Measurements from ENCODE around the gene CDKAL1. TPM values are rescaled to one million over a fixed set of nuclear protein-coding genes. Genes with fewer than 3 reads are reported as not detected.

The CDKAL1 gene
- total and polyA plus RNA-seq, 2 of the 8 experiments (the other 6 are each of a cell fraction or from before 2014, with no cell fraction given): 8.4 to 24.6 TPM

GRCh38 chr6:21034345-21034744 lies 500.1 kb downstream of the CDKAL1 start:
- ChIA-PET POLR2A (ENCODE audit: partially characterized antibody) (no interaction called here), CTCF (ENCODE audit: partially characterized antibody) (no interaction called here)
- H3K27me3 ChIP-seq (replicated peaks in 1 of 4; ENCODE audit: control insufficient read depth in 3 of 4, extremely low read depth in 1 of 4, insufficient read depth in 3 of 4, low read length in 3 of 4): no peaks in the 10 kb centered on the region
- H3K4ac ChIP-seq (replicated peaks; ENCODE audit: insufficient read length, low read depth, low read length): no peak overlapping the region
- H4K20me1 ChIP-seq (replicated peaks in 1 of 2; ENCODE audit: control insufficient read depth in 1 of 2, insufficient read depth in 2 of 2, low read length in 2 of 2): no peaks in the 10 kb centered on the region
- H3K4me1 ChIP-seq (replicated peaks in 1 of 4; ENCODE audit: control insufficient read depth in 3 of 4, insufficient read depth in 4 of 4, low read length in 3 of 4): no peaks in the 10 kb centered on the region
- no peak overlapping the region for H2BK20ac ChIP-seq (ENCODE audit: low read length)
- H4K5ac ChIP-seq (ENCODE audit: insufficient read length, low read depth, low read length): no peak overlapping the region
- no peak overlapping the region for H3K56ac ChIP-seq (replicated peaks; ENCODE audit: insufficient read length, low read depth, low read length)
- no peak overlapping the region for H4K91ac ChIP-seq (replicated peaks; ENCODE audit: insufficient read length, low read length)
- H2AFZ ChIP-seq (ENCODE audit: low read length): no peak overlapping the region
- 72% methylated on average over 3 of the region's 3 CpGs; no CpG with 5 or more reads in 1 of the 2 experiments for WGBS, 2 experiments (ENCODE audit: extremely low coverage in 1 of 2, insufficient coverage in 1 of 2, insufficient read length in 1 of 2, insufficient replicate concordance in 2 of 2, low coverage in 1 of 2, low lambda C conversion rate in 2 of 2, missing lambda C conversion rate in 1 of 2)
- H2BK12ac ChIP-seq (ENCODE audit: low read depth, low read length): no peak overlapping the region
- no peaks in the 10 kb centered on the region for H3K9me3 ChIP-seq (ENCODE audit: insufficient read depth in 2 of 2, low read depth in 1 of 2, low read length in 1 of 2)
- no peak overlapping the region for H3K9ac ChIP-seq (replicated peaks in 1 of 4; ENCODE audit: extremely low read depth in 1 of 4, low read depth in 3 of 4, low read length in 3 of 4)
- H3K4me2 ChIP-seq (ENCODE audit: insufficient read depth in 1 of 2, low read depth in 2 of 2, low read length in 2 of 2): no peak overlapping the region
- H2BK120ac ChIP-seq (replicated peaks; ENCODE audit: low read depth, low read length): no peak overlapping the region
- no peak overlapping the region for H3K18ac ChIP-seq (ENCODE audit: extremely low read depth, low read length)
- no peak overlapping the region for H2AK5ac ChIP-seq (ENCODE audit: low read depth, low read length)
- no peak overlapping the region for H4K8ac ChIP-seq (ENCODE audit: extremely low read depth, insufficient read depth, low read length)
- H3K36me3 ChIP-seq (ENCODE audit: control insufficient read depth in 2 of 4, insufficient read depth in 4 of 4, low read length in 3 of 4): no peaks in the 10 kb centered on the region
- no peak overlapping the region for H3K4me3 ChIP-seq (ENCODE audit: extremely low read depth in 1 of 4, insufficient read depth in 2 of 4, low read depth in 3 of 4, low read length in 4 of 4)
- no peak overlapping the region for H3K27ac ChIP-seq (ENCODE audit: low read depth, low read length)
- DNase-seq (ENCODE audit: low read depth in 1 of 2, low spot score in 2 of 2): no peak
- FAIRE-seq: no peak
- H3K14ac ChIP-seq (ENCODE audit: insufficient read length): no peak overlapping the region
- no peak overlapping the region for H2BK15ac ChIP-seq (ENCODE audit: low read length)
- H3K79me2 ChIP-seq (ENCODE audit: control insufficient read depth in 1 of 2, insufficient read depth in 2 of 2, low read length in 2 of 2): no peaks in the 10 kb centered on the region
- H2BK5ac ChIP-seq (ENCODE audit: low read depth, low read length): no peak overlapping the region
- H3K79me1 ChIP-seq (ENCODE audit: low read depth, low read length): no peaks in the 10 kb centered on the region
- H3K23ac ChIP-seq (ENCODE audit: insufficient read length): no peak overlapping the region
- no peaks in the 10 kb centered on the region for H3K23me2 ChIP-seq (ENCODE audit: low read depth, low read length)
- TF ChIP-seq RNF2 (IDR thresholded peaks at IDR 0.05; ENCODE audit: borderline replicate concordance, low read depth, low read length, missing control alignments, poor library complexity, severe bottlenecking): no peak
- TF ChIP-seq, protein P1, sequence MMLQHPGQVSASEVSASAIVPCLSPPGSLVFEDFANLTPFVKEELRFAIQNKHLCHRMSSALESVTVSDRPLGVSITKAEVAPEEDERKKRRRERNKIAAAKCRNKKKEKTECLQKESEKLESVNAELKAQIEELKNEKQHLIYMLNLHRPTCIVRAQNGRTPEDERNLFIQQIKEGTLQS (IDR thresholded peaks at IDR 0.05; ENCODE audit: insufficient read depth, low read depth, low read length): no peak
- TF ChIP-seq KDM5A (IDR thresholded peaks at IDR 0.05; ENCODE audit: low read length): no peak
- no peak for TF ChIP-seq RXRA (IDR thresholded peaks at IDR 0.05; ENCODE audit: insufficient read depth, low read depth, low read length)
- TF ChIP-seq TEAD4 (IDR thresholded peaks at IDR 0.05; ENCODE audit: low read depth, low read length): no peak
- TF ChIP-seq SAP30 (IDR thresholded peaks at IDR 0.05; ENCODE audit: insufficient read depth, insufficient replicate concordance, low read length): no peak
- no peak for TF ChIP-seq SIRT6 (IDR thresholded peaks at IDR 0.05; ENCODE audit: low read length)
- no peak for TF ChIP-seq POLR2A (IDR thresholded peaks at IDR 0.05; ENCODE audit: control extremely low read depth in 1 of 2, low read depth in 2 of 2, low read length in 2 of 2)
- no peak for TF ChIP-seq EGR1 (IDR thresholded peaks at IDR 0.05; ENCODE audit: borderline replicate concordance, low read depth, low read length)
- no peak for TF ChIP-seq RFX5 (IDR thresholded peaks at IDR 0.05; ENCODE audit: borderline replicate concordance, low read depth, low read length)
- TF ChIP-seq, protein P2, sequence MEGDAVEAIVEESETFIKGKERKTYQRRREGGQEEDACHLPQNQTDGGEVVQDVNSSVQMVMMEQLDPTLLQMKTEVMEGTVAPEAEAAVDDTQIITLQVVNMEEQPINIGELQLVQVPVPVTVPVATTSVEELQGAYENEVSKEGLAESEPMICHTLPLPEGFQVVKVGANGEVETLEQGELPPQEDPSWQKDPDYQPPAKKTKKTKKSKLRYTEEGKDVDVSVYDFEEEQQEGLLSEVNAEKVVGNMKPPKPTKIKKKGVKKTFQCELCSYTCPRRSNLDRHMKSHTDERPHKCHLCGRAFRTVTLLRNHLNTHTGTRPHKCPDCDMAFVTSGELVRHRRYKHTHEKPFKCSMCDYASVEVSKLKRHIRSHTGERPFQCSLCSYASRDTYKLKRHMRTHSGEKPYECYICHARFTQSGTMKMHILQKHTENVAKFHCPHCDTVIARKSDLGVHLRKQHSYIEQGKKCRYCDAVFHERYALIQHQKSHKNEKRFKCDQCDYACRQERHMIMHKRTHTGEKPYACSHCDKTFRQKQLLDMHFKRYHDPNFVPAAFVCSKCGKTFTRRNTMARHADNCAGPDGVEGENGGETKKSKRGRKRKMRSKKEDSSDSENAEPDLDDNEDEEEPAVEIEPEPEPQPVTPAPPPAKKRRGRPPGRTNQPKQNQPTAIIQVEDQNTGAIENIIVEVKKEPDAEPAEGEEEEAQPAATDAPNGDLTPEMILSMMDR (IDR thresholded peaks at IDR 0.05; ENCODE audit: control extremely low read depth in 1 of 3, insufficient read depth in 1 of 3, low read depth in 1 of 3, low read length in 3 of 3): no peak
- TF ChIP-seq SUZ12 (IDR thresholded peaks at IDR 0.05; ENCODE audit: low read length): no peak

Measured in H1 (cell line).